ENCODE data around the gene RBMY1E. TPM values are rescaled to one million over a fixed set of nuclear protein-coding genes. Genes with fewer than 3 reads are reported as not detected.
"Not testable (repeated sequence)": the region's sequence is repeated elsewhere in the genome, so short reads cannot be mapped to it uniquely, and the experiment has no call there.

The RBMY1E gene
- not detected in 2 replicates for total RNA-seq
- long read RNA-seq = 0 reads

GRCh38 chrY:21917932-21918331, at the start of gene RBMY1E:
Gene RBMY1E (minus strand): TSS chrY:21918032. CDS start chrY:21916054, 1,978 bp downstream.
- not testable (repeated sequence) for H3K4me1 Mint-ChIP-seq (ENCODE audit: low read depth); H3K9me3 Mint-ChIP-seq (ENCODE audit: low read depth); H3K27ac Mint-ChIP-seq; H3K36me3 Mint-ChIP-seq (ENCODE audit: insufficient read depth); H3K27me3 Mint-ChIP-seq; H3K4me3 Mint-ChIP-seq (ENCODE audit: low read depth); DNase-seq (ENCODE audit: low spot score, unreplicated experiment)

- H3K36me3 Mint-ChIP-seq (ENCODE audit: insufficient read depth); H3K9me3 Mint-ChIP-seq (ENCODE audit: low read depth); H3K27me3 Mint-ChIP-seq; H3K4me1 Mint-ChIP-seq (ENCODE audit: low read depth); DNase-seq (ENCODE audit: low spot score, unreplicated experiment); H3K27ac Mint-ChIP-seq; H3K4me3 Mint-ChIP-seq (ENCODE audit: low read depth): not testable (repeated sequence)
Observed at GRCh38 chrY:21894426-21894825, 23.4 kb downstream of the RBMY1E start, which contains the start of gene RBMY1D. Gene RBMY1D (minus strand): TSS chrY:21894526. CDS start chrY:21892513, 2,013 bp downstream.

- not testable (repeated sequence) for H3K4me3 Mint-ChIP-seq (ENCODE audit: low read depth); H3K27me3 Mint-ChIP-seq; H3K36me3 Mint-ChIP-seq (ENCODE audit: insufficient read depth); DNase-seq (ENCODE audit: low spot score, unreplicated experiment); H3K9me3 Mint-ChIP-seq (ENCODE audit: low read depth); H3K27ac Mint-ChIP-seq; H3K4me1 Mint-ChIP-seq (ENCODE audit: low read depth)
Observed at GRCh38 chrY:21869407-21870076, 48.3 kb downstream of the RBMY1E start.

Other genes with a start within 250 kb of the RBMY1E start
- gene RBMY1D, start 23.5 kb downstream of the RBMY1E start, total RNA-seq = not detected in 2 replicates

Data from progenitor cell of endocrine pancreas (in vitro differentiated cells).